PC-3 (cell line): ENCODE data around the gene REXO1. TPM values are rescaled to one million over a fixed set of nuclear protein-coding genes. Genes with fewer than 3 reads are reported as not detected.
"Not testable (repeated sequence)": the region's sequence is repeated elsewhere in the genome, so short reads cannot be mapped to it uniquely, and the experiment has no call there.

Experiments used
- ATAC-seq: fragments of 200-7000 bp; cut with Tn5 transposase; 2 replicates; pipeline ENCODE4 v1.9.1; 2020; ENCODE audit warnings: mild to moderate bottlenecking, moderate library complexity
- BruUV-seq: library from RNA; stranded (reverse); fragments of 400-500 nt; replicated peaks from 2 replicates; lab custom pipeline; 2021; lab: Mats Ljungman, UMichigan
- CTCF ChIA-PET: fragments of 300-600 bp; sonication (Branson Sonifier 250); formaldehyde crosslinking; loops from one replicate; lab custom pipeline; 2022; ENCODE audit warnings: antibody characterized with exemption; lab: Charles Lee
- POLR2A ChIA-PET: fragments of 300-600 bp; sonication (Branson Sonifier 250); formaldehyde crosslinking; loops from one replicate; lab custom pipeline; 2022; ENCODE audit warnings: antibody characterized with exemption; ENCODE audit not compliant: unreplicated experiment; lab: Charles Lee
- DNase-seq: peaks from one replicate; pipeline ENCODE4 v3.0.0-alpha.2; 2015
- H2AFZ ChIP-seq: fragments of 300-600 bp; sonication (generic); 2 replicates; pipeline ENCODE4 v1.6.0; 2016; ENCODE audit warnings: antibody characterized with exemption, low read length
- H3F3A ChIP-seq: fragments of 300-600 bp; sonication (generic); one replicate; pipeline ENCODE4 v1.6.0; 2017; ENCODE audit warnings: antibody characterized with exemption, low read length, control low read depth, mild to moderate bottlenecking; ENCODE audit not compliant: unreplicated experiment
- H3K27ac ChIP-seq: fragments of 300-600 bp; sonication (generic); 2 replicates; pipeline ENCODE4 v1.5.1; 2016; ENCODE audit warnings: mild to moderate bottlenecking, low read length
- H3K27me3 ChIP-seq: fragments of 300-600 bp; sonication (generic); 2 replicates; pipeline ENCODE4 v1.6.1; 2016; ENCODE audit warnings: low read length, mixed read lengths
- H3K36me3 ChIP-seq: fragments of 300-600 bp; sonication (generic); 2 replicates; pipeline ENCODE4 v1.6.1; 2016; ENCODE audit warnings: low read depth, mixed run types, low read length, mixed read lengths
- H3K4me1 ChIP-seq: fragments of 300-600 bp; sonication (generic); 2 replicates; pipeline ENCODE4 v1.5.1; 2016; ENCODE audit warnings: low read length; ENCODE audit not compliant: insufficient read depth
- H3K4me2 ChIP-seq: fragments of 300-600 bp; sonication (generic); 2 replicates; pipeline ENCODE4 v1.6.0; 2016; ENCODE audit warnings: low read length
- H3K4me3 ChIP-seq: fragments of 300-600 bp; sonication (generic); 2 replicates; pipeline ENCODE4 v1.5.1; 2016; ENCODE audit warnings: mild to moderate bottlenecking, low read length, mixed read lengths
- H3K79me2 ChIP-seq: fragments of 300-600 bp; sonication (generic); 2 replicates; pipeline ENCODE4 v1.6.1; 2017; ENCODE audit warnings: low read length, mixed read lengths
- H3K9ac ChIP-seq: fragments of 300-600 bp; sonication (generic); 2 replicates; pipeline ENCODE4 v1.6.0; 2016; ENCODE audit warnings: mild to moderate bottlenecking, low read length
- H3K9me2 ChIP-seq: fragments of 300-600 bp; sonication (generic); replicated peaks from 2 replicates; pipeline ENCODE4 v1.6.1; 2016; ENCODE audit warnings: mixed run types, low read length, mixed read lengths
- H3K9me3 ChIP-seq: fragments of 300-600 bp; sonication (generic); 2 replicates; pipeline ENCODE4 v1.6.1; 2016; ENCODE audit warnings: low read length, mixed read lengths
- H4K20me1 ChIP-seq: fragments of 300-600 bp; sonication (generic); 2 replicates; pipeline ENCODE4 v1.6.1; 2016; ENCODE audit warnings: low read length, mixed read lengths
- CTCF ChIP-seq: fragments of 300-600 bp; sonication (generic); conservative IDR thresholded peaks from 2 replicates; pipeline ENCODE4 v1.5.1; 2017; ENCODE audit warnings: antibody characterized with exemption, low read depth, mild to moderate bottlenecking, low read length
- EZH2 ChIP-seq: fragments of 300-600 bp; sonication (generic); IDR thresholded peaks from one replicate; pipeline ENCODE4 v1.6.1; 2017; ENCODE audit warnings: antibody characterized with exemption, mild to moderate bottlenecking, low read length; ENCODE audit not compliant: unreplicated experiment
- EZH2phosphoT487 ChIP-seq: fragments of 300-600 bp; sonication (generic); IDR thresholded peaks from 2 replicates; pipeline ENCODE4 v1.6.1; 2018; ENCODE audit warnings: mild to moderate bottlenecking, antibody characterized with exemption, low read length, borderline replicate concordance
- intact Hi-C: fragments of 100-400 bp; cut with micrococcal nuclease; formaldehyde crosslinking; loops from 2 replicates; pipeline ENCODE4 v1.9.0; 2023
- total RNA-seq: library from RNA; depleted of rRNA; stranded (reverse); fragments of >200 nt; gene quantifications from 2 replicates; pipeline ENCODE4 v1.2.3, GENCODE V29; 2014

The REXO1 gene
- total RNA-seq, 1 experiment from 2014 or later, result 21.4 TPM

DNA sequence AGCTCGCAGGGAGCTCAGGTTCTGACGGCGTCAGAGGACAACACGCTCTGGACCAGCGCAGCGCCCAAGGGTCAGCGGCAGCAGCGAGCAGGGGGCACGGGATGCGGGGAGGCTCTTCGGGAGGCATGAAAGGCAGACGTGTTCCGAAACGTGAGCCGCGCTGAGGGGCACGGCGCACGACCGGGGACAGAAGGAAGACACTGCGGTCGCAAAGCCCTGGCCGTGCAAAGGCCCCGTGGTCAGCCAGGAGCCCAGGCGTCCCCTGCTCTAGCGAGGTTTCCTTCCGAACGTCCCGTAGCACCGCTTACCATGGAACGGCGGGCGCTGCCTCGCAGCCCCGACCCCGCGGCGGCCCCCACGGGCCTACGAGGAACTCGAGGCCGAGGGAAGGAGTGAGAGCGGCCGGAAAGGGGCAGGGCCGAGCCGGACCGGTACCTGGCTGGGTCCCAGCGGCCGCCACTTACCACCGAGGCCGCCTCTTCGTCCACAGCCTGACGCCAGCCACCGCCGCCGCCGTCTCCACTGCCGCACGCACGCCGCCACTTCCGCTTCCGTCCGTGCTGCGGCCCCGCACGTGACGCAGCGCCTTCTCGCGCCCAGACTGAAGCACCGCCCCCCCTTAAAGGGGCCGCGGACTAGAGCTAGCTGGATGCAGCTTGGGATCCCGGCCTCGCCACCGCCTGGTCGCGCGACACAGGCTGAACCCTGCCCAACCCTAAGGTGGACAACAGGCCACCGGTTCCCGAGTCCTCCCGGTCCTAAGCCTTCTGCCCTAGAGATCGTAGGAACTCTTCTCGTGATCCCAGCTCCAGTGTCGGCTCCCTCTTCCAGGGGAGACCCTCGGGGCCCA, 27.6 kb upstream of the REXO1 start:
- peak; percentile 83 for DNase-seq

GRCh38 chr19:1875265-1875645, 27.0 kb upstream of the REXO1 start:
- H3K9me2 ChIP-seq, H3K27me3 ChIP-seq, DNase-seq, BruUV-seq, H3K36me3 ChIP-seq, H2AFZ ChIP-seq, intact Hi-C loops, POLR2A ChIA-PET, H3K9me3 ChIP-seq, H4K20me1 ChIP-seq, H3F3A ChIP-seq: not testable (repeated sequence)
- peak; percentile 12 for ATAC-seq
- Histone ChIP-seq H3K79me2 (peaks cover 38% of the 10 kb centered on the region), H3K27ac (peak overlapping the region; percentile 62), H3K9ac (peak overlapping the region; percentile 90), H3K4me2 (peak overlapping the region; percentile 98), H3K4me1 (peaks cover 10% of the 10 kb centered on the region; the same call in 1 of the 2 replicates), H3K4me3 (peak overlapping the region; percentile 93)
- CTCF ChIA-PET, result interaction anchor here (0.9 kb wide), 1 partner anchor 10 kb away, joined by 5 read pairs; no protein-coding TSS in a partner anchor

More for the DNA sequence above, 27.6 kb upstream of the REXO1 start:
- Histone ChIP-seq H4K20me1 (no peaks in the 10 kb centered on the region), H2AFZ (peak overlapping the region; percentile 64; the same call in 1 of the 2 replicates), H3K4me2 (peak overlapping the region; percentile 98), H3F3A (no peaks in the 10 kb centered on the region), H3K9me3 (no peaks in the 10 kb centered on the region), H3K27ac (peak overlapping the region; percentile 62), H3K27me3 (no peaks in the 10 kb centered on the region), H3K9ac (peak overlapping the region; percentile 90), H3K4me3 (peak overlapping the region; percentile 93), H3K36me3 (no peaks in the 10 kb centered on the region), H3K4me1 (peaks cover 10% of the 10 kb centered on the region; the same call in 1 of the 2 replicates), H3K79me2 (peaks cover 38% of the 10 kb centered on the region), H3K9me2 (no peaks in the 10 kb centered on the region)
- BruUV-seq, result TSS peak; percentile 63
- TF ChIP-seq CTCF (peak; percentile 18; the same call in 1 of the 2 replicates), EZH2 (no peak), EZH2phosphoT487 (no peak)
- intact Hi-C loops, result no loop called here
- POLR2A ChIA-PET, result interaction anchor here (0.5 kb wide), 1 partner anchor 1124 kb away, joined by 3 read pairs; no protein-coding TSS in a partner anchor
- CTCF ChIA-PET, result interaction anchor here (0.9 kb wide), 1 partner anchor 11 kb away, joined by 5 read pairs; no protein-coding TSS in a partner anchor
- ATAC-seq, result peak; percentile 92

- no peak for DNase-seq
- peak overlapping the region; percentile 90; the same call in 1 of the 2 replicates for H3K9ac ChIP-seq
- no TSS peak for BruUV-seq
- H3K4me3 ChIP-seq, result peak overlapping the region; percentile 93
- H2AFZ ChIP-seq, result no peak overlapping the region
- TF ChIP-seq EZH2 (no peak), EZH2phosphoT487 (no peak)
- peak overlapping the region; percentile 98 for H3K4me2 ChIP-seq
- ATAC-seq, result no peak
- H3K27me3 ChIP-seq, result no peaks in the 10 kb centered on the region
- no peaks in the 10 kb centered on the region for H4K20me1 ChIP-seq
- intact Hi-C loops, result no loop called here
- POLR2A ChIA-PET, result interaction anchor here (0.6 kb wide), 1 partner anchor 17 kb away, joined by 6 read pairs; no protein-coding TSS in a partner anchor
- H3K9me2 ChIP-seq, result no peaks in the 10 kb centered on the region
- H3K27ac ChIP-seq, result no peak overlapping the region
- CTCF ChIA-PET, result interaction anchor here (0.9 kb wide), 1 partner anchor 10 kb away, joined by 5 read pairs; no protein-coding TSS in a partner anchor
- no peaks in the 10 kb centered on the region for H3K36me3 ChIP-seq
- no peaks in the 10 kb centered on the region for H3K9me3 ChIP-seq
- peaks cover 38% of the 10 kb centered on the region for H3K79me2 ChIP-seq
- H3F3A ChIP-seq, result no peaks in the 10 kb centered on the region
- peaks cover 10% of the 10 kb centered on the region; the same call in 1 of the 2 replicates for H3K4me1 ChIP-seq
These were observed 26.4 kb upstream of the REXO1 start for GRCh38 chr19:1874554-1875185.
